GM06990 (cell line): ENCODE data around the gene PRKCA.

Experiments
- DNase-seq: peaks from one replicate; pipeline ENCODE4 v3.0.0-alpha.2; 2011; ENCODE audit not compliant: insufficient read length; ENCODE audit errors: extremely low read depth
- H3K27me3 ChIP-seq: replicated peaks from 2 replicates; pipeline ENCODE4 v1.6.0; 2011; ENCODE audit warnings: low read length; ENCODE audit not compliant: control insufficient read depth, insufficient read depth
- H3K36me3 ChIP-seq: 2 replicates; pipeline ENCODE4 v1.5.1; 2011; ENCODE audit warnings: low read length; ENCODE audit not compliant: control insufficient read depth, insufficient read depth
- H3K4me3 ChIP-seq: replicated peaks from 2 replicates; pipeline ENCODE4 v1.5.1; 2011; ENCODE audit warnings: low read depth, mild to moderate bottlenecking, control low read depth, low read length
- CTCF ChIP-seq: IDR thresholded peaks from 2 replicates; pipeline ENCODE4 v1.5.1; 2011; ENCODE audit warnings: low read length, control low read depth, mild to moderate bottlenecking, inconsistent platforms; ENCODE audit not compliant: insufficient read depth, poor library complexity, severe bottlenecking

The PRKCA gene

GRCh38 chr17:66585472-66585871, 283.1 kb downstream of the PRKCA start:
- H3K4me3 ChIP-seq, result no peak overlapping the region
- no peaks in the 10 kb centered on the region for H3K36me3 ChIP-seq
- DNase-seq, result no peak
- no peak for TF ChIP-seq CTCF
- H3K27me3 ChIP-seq, result no peaks in the 10 kb centered on the region

- TF ChIP-seq CTCF, result no peak
- Histone ChIP-seq H3K27me3 (no peaks in the 10 kb centered on the region), H3K36me3 (no peaks in the 10 kb centered on the region), H3K4me3 (no peak overlapping the region)
- DNase-seq, result no peak
Observed at GRCh38 chr17:66589892-66590291, 287.5 kb downstream of the PRKCA start.

GRCh38 chr17:66593116-66593515, 290.7 kb downstream of the PRKCA start:
- no peak overlapping the region for H3K4me3 ChIP-seq
- no peak for DNase-seq
- no peaks in the 10 kb centered on the region for H3K36me3 ChIP-seq
- H3K27me3 ChIP-seq, result no peaks in the 10 kb centered on the region
- TF ChIP-seq CTCF, result no peak

- no peak for DNase-seq
- H3K4me3 ChIP-seq, result no peak overlapping the region
- no peaks in the 10 kb centered on the region for H3K36me3 ChIP-seq
- no peaks in the 10 kb centered on the region for H3K27me3 ChIP-seq
- no peak for TF ChIP-seq CTCF
Observed at GRCh38 chr17:66595893-66596292, 293.5 kb downstream of the PRKCA start.

GRCh38 chr17:66602659-66603384, 300.4 kb downstream of the PRKCA start:
- Histone ChIP-seq H3K27me3 (no peaks in the 10 kb centered on the region), H3K36me3 (no peaks in the 10 kb centered on the region), H3K4me3 (no peak overlapping the region)
- DNase-seq, result no peak
- TF ChIP-seq CTCF, result no peak

GRCh38 chr17:66604376-66604775, 302.0 kb downstream of the PRKCA start:
- H3K36me3 ChIP-seq, result no peaks in the 10 kb centered on the region
- no peak for TF ChIP-seq CTCF
- no peak overlapping the region for H3K4me3 ChIP-seq
- DNase-seq, result no peak
- H3K27me3 ChIP-seq, result no peaks in the 10 kb centered on the region
